AG09309 (cell line): ENCODE data around the gene MEOX1.

Experiments
- DNase-seq: peaks from one replicate; pipeline ENCODE4 v3.0.0-alpha.2; 2010; ENCODE audit warnings: low read depth
- H3K4me3 ChIP-seq: 2 replicates; pipeline ENCODE4 v1.5.1; 2011; ENCODE audit warnings: mild to moderate bottlenecking, low read depth, low read length, moderate library complexity; ENCODE audit not compliant: control insufficient read depth
- TF ChIP-seq, protein P1 (sequence below): IDR thresholded peaks from 2 replicates; pipeline ENCODE4 v1.5.1; 2011; ENCODE audit warnings: mild to moderate bottlenecking, low read depth, low read length, inconsistent platforms; ENCODE audit not compliant: insufficient read depth, control insufficient read depth; ENCODE audit errors: missing control alignments

The MEOX1 gene

DNA sequence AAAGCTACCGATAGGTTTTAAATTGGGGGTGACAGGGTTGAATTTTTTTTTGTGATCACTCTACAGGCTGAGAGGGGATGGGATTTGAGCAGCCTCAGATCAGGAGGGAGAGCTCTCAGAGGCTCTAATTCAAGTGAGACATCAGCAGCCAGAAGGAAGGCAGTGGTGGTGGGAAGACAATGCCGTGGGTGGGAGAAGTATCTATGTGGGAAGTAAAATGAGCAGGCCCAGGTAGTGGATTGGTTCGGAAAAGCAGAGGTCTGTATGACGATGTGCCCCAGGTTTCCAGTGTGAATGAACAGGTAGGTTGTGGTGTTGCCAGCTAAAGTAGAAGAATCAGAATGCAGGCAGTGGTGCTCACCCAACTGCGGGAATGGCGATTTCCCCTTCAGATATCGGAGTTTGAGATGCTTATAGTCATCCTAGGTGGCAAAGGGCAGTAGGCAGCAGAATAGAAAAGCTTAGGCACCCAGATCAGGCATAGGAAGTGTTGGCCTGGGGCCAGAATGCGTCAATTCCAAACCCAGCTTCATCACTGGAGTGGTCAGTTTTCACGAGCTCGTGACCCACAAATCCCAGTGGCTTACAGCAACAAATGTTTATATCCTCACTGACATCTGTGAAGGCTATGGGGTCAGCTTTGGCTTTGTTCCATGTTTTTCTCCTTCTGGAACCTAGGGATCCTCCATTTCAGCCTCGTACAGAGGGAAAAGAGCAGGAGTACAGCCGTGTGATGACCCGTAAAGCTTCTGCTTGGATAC lies 24.0 kb downstream of the MEOX1 start:
- TF ChIP-seq, protein P1, sequence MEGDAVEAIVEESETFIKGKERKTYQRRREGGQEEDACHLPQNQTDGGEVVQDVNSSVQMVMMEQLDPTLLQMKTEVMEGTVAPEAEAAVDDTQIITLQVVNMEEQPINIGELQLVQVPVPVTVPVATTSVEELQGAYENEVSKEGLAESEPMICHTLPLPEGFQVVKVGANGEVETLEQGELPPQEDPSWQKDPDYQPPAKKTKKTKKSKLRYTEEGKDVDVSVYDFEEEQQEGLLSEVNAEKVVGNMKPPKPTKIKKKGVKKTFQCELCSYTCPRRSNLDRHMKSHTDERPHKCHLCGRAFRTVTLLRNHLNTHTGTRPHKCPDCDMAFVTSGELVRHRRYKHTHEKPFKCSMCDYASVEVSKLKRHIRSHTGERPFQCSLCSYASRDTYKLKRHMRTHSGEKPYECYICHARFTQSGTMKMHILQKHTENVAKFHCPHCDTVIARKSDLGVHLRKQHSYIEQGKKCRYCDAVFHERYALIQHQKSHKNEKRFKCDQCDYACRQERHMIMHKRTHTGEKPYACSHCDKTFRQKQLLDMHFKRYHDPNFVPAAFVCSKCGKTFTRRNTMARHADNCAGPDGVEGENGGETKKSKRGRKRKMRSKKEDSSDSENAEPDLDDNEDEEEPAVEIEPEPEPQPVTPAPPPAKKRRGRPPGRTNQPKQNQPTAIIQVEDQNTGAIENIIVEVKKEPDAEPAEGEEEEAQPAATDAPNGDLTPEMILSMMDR = no peak
- H3K4me3 ChIP-seq = no peak overlapping the region
- no peak for DNase-seq

DNA sequence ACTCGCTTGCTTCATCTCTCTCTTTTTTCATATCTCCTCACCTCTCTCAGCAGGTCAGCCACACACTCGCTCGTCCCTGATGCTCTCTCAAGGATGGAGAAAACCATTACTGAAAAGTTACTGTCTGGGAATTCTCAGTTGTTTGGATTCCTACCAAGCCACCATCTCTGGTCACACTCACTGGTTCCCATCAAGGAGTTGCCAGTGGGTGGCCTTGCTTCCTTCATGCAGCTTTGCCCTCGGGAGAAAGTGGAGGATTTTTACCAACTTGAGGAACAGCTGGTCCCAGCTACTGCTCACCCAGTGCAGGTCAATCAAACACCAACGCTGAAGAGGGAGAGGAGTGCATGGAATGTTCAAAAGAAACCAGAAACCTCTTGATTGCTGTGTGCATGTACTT lies 25.3 kb downstream of the MEOX1 start:
- DNase-seq = no peak
- no peak overlapping the region for H3K4me3 ChIP-seq
- TF ChIP-seq, protein P1 = no peak

DNA sequence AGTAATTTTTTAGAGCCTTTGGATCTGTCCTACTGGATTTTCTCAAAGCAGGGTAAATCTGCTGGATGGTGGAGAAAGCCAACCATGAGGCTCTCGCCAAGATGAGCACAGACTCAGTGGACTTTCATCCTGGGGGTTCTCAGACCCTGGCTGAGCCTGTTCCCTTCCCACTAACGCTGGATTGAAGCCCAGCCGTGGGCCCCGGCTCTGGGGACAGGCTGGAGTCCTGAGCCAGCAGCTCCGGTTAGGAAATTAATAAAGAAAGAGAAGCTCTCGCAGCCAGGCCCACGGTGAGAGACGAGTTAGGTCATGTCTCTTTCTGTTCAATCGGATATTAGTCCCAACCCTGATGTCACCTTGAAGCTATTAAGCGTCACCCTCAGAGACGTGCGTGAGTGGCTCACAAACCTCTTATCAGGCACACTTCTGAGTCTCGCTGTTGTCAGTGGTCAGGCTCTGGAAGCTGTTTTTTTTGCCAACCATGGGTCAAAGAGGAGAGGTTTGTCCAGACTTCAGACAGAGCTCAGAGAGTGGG lies 27.1 kb downstream of the MEOX1 start:
- H3K4me3 ChIP-seq = no peak overlapping the region
- TF ChIP-seq, protein P1 = no peak
- DNase-seq = no peak

DNA sequence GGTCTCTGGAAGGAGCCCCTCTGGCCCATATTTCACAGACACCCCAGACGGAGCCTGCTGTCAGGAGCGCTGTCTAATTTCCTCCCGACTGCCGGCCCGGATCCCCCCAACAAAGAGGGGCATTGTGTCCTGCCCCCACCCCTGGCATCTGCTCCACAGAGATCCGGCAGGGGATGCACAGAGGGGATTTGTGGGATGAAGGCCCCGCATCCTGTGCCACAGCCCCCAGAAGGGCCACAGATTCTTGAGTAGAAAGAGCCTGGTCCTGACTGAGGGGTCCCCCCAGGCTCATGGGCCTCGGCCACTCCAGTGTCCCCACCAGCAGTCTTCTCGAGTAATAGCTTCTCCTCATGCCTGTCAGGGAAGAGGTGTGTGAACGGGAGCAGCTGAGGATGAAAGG lies 29.5 kb downstream of the MEOX1 start:
- DNase-seq = no peak
- no peak overlapping the region for H3K4me3 ChIP-seq
- TF ChIP-seq, protein P1 = no peak

DNA sequence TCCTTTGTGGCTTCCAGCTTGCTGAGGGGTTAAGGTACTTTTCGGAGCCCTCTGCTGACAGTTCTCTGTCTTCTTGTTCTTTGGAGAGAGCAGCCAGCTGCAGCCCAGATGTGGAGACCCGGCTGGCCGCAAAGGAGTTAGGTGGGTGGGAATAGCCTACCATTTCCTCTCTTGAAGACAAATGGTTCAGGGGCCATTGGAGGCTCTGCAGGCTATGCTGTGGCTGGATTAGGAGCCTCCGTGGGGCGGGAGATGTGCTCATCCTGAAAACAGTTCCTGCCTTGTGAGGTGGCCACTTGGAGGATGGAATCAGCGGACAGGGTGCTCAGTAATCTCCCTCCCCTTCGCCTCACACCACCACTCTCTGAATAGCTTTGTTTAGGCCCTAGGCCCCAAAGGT lies 30.3 kb downstream of the MEOX1 start:
- no peak for DNase-seq
- no peak overlapping the region for H3K4me3 ChIP-seq
- TF ChIP-seq, protein P1 = no peak

DNA sequence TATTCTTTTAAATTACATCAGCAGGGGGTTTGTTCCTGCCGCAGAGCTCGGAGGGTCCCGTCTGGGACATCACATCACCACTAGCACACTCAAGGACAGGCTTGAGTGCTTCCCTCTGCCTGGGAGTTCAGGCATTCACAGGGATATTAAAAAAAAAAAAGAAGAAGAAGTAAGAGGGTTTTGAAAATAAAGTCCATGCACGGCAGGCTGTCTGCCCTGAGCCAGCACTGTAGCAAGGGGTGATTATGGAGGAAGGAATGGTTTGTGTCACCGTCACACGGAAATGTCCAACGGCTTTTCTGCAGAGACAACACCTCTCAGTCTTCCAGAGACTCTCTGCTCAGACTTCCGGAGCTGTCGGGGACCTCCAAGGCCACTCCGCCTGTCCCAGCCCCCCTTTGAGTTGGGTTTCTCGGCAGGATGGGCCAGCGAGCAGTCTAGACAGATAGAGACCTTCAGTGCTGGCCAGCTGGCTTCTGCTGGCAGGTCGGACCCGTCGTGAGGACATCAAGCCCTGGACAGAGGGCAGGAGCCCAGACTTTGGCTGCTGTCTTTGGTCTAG lies 33.6 kb downstream of the MEOX1 start:
- TF ChIP-seq, protein P1 = no peak
- no peak overlapping the region for H3K4me3 ChIP-seq
- DNase-seq = no peak
